AG09309 (cell line): Measurements from ENCODE around the gene PPP2R5C.

Source experiments
- DNase-seq: peaks from one replicate; pipeline ENCODE4 v3.0.0-alpha.2; 2010; ENCODE audit warnings: low read depth
- H3K4me3 ChIP-seq: 2 replicates; pipeline ENCODE4 v1.5.1; 2011; ENCODE audit warnings: mild to moderate bottlenecking, low read depth, low read length, moderate library complexity; ENCODE audit not compliant: control insufficient read depth
- CTCF ChIP-seq: IDR thresholded peaks from 2 replicates; pipeline ENCODE4 v1.5.1; 2011; ENCODE audit warnings: mild to moderate bottlenecking, low read depth, low read length, inconsistent platforms; ENCODE audit not compliant: insufficient read depth, control insufficient read depth; ENCODE audit errors: missing control alignments

Gene PPP2R5C

DNA sequence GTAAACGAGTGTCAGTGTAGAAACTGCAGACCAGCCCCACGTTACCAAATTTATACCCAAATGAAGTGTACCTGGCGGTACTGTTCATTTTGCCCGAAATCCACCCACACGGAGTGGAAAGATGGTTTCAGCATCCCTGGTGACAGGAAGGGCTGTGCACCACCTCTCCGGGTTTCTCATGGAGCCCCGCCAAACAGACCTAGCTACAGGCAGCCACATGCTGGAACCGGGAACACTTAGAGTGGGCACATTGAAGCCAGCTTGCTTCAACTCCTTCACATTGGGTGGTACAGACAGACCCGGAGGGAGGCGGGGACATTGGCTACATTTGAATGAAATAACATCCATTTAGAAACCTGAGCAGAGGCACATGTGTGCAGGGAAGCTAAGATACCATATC lies 84.4 kb downstream of the PPP2R5C start:
- no peak for TF ChIP-seq CTCF
- DNase-seq: no peak
- H3K4me3 ChIP-seq: no peak overlapping the region

GRCh38 chr14:101849125-101849524 lies 87.6 kb downstream of the PPP2R5C start:
- TF ChIP-seq CTCF: no peak
- no peak for DNase-seq
- no peak overlapping the region for H3K4me3 ChIP-seq

DNA sequence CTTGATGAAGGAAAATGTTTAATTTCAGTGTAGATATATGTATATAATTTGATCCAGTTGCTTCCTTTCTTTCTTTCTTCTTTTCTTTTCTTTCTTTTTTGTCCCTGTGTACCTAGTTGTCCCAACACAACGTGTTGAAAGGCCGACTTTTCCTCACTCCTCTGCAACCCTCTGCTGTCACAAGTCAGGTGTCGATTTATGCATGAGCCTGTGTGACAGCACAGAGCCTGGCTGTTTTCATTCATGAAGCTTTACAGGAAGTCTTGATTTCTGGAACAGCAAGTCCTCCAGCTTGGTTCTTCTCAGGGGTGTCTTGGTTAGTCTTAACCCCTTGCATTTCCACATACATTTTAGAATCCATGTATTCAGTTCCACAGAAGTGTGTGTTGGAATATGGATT lies 88.1 kb downstream of the PPP2R5C start:
- DNase-seq: no peak
- H3K4me3 ChIP-seq: no peak overlapping the region
- no peak for TF ChIP-seq CTCF

- DNase-seq: no peak
- no peak overlapping the region for H3K4me3 ChIP-seq
- TF ChIP-seq CTCF: no peak
Measured at GRCh38 chr14:101851183-101851582, 89.7 kb downstream of the PPP2R5C start.

DNA sequence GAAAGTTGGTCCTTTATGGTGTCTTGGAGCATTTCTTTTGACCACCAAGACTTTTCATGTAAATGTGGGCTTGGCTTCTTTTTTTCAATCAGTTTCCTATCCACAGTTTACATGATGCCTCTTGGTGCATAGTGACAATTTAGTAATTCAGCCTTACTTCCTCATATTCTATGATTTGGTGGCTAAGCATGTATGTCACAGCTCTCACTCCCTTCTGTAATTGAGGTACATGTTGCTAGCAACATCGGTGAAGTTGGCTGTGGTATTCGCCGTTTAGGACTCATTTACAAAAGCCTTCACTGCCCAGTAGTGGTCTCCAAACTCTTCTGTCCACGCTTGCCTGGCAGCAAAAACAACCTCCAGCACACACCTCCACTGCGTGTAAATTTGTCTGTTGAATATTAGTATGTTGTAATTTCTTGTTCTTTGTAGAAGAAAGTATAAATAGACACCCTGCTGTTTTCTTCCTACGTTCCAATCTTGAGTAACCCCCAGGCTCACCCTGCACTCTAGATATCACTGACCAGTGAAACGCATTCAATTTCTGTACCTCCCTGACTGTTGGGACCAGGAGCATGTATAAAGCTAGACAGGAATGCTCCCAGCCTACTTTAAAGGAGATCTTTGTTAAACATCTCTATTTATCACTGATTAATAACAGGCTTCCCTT lies 90.4 kb downstream of the PPP2R5C start:
- no peak for DNase-seq
- H3K4me3 ChIP-seq: no peak overlapping the region
- no peak for TF ChIP-seq CTCF

GRCh38 chr14:101852785-101853184 lies 91.3 kb downstream of the PPP2R5C start:
- no peak for TF ChIP-seq CTCF

More at GRCh38 chr14:101852785-101853184, 91.3 kb downstream of the PPP2R5C start:
- no peak overlapping the region for H3K4me3 ChIP-seq
- DNase-seq: no peak
